ENCODE data around the gene ARHGAP18.

- TF ChIP-seq CTCF (IDR thresholded peaks at IDR 0.05 in 4 of 5, conservative IDR thresholded peaks at IDR 0.05 in 1 of 5) (no peak), POLR2A (IDR thresholded peaks at IDR 0.05) (no peak)
Observed at GRCh38 chr6:129675669-129676472, 34.1 kb downstream of the ARHGAP18 start.

All from gastrocnemius medialis (tissue), 4 donors.